HG03097 (cell line): ENCODE measurements around the gene DNAL4.

Experiments used
- ATAC-seq: cut with Tn5 transposase; IDR thresholded peaks from one replicate; pipeline ENCODE4 v1.9.1; 2021; ENCODE audit not compliant: unreplicated experiment, low FRiP score

The DNAL4 gene

GRCh38 chr22:38729946-38730345 is 64.0 kb downstream of the DNAL4 start:
- ATAC-seq, result no peak

GRCh38 chr22:38728871-38729796 is 64.8 kb downstream of the DNAL4 start:
- ATAC-seq, result no peak
